Measurements from ENCODE around the gene SOX6. TPM values are rescaled to one million over a fixed set of nuclear protein-coding genes. Genes with fewer than 3 reads are reported as not detected.

SOX6 gene
- total RNA-seq, 1 experiment from 2014 or later, result 5.1 TPM

- Histone ChIP-seq H4K20me1 (ENCODE audit: insufficient read depth) (no peaks in the 10 kb centered on the region), H3K27me3 (ENCODE audit: insufficient read depth, low read depth) (no peaks in the 10 kb centered on the region), H3K79me2 (ENCODE audit: low read depth) (no peaks in the 10 kb centered on the region), H3K9me3 (ENCODE audit: insufficient read depth, low read depth) (no peaks in the 10 kb centered on the region), H3K4me2 (no peak overlapping the region), H3K27ac (no peak overlapping the region), H2AFZ (no peak overlapping the region), H3F3A (ENCODE audit: insufficient read depth, low read depth) (peaks cover 4% of the 10 kb centered on the region; the same call in 1 of the 2 replicates), H3K36me3 (ENCODE audit: low read depth) (no peaks in the 10 kb centered on the region), H3K9me2 (ENCODE audit: insufficient read depth) (no peaks in the 10 kb centered on the region), H3K4me3 (no peak overlapping the region), H3K4me1 (replicated peaks; ENCODE audit: insufficient read depth) (peaks cover 2% of the 10 kb centered on the region; the same call in 1 of the 2 replicates)
- intact Hi-C loops (cut with micrococcal nuclease; ENCODE audit: unreplicated experiment), result loop anchor here (10.0 kb wide), 1 partner anchor 597 kb away; no protein-coding TSS in a partner anchor
- POLR2A ChIA-PET (ENCODE audit: unreplicated experiment), result no interaction called here
- no TSS peak for BruUV-seq (replicated peaks)
- no peak for DNase-seq
- no peak for TF ChIP-seq EZH2 (IDR thresholded peaks at IDR 0.05; ENCODE audit: low read depth)
- TF ChIP-seq, protein P1, sequence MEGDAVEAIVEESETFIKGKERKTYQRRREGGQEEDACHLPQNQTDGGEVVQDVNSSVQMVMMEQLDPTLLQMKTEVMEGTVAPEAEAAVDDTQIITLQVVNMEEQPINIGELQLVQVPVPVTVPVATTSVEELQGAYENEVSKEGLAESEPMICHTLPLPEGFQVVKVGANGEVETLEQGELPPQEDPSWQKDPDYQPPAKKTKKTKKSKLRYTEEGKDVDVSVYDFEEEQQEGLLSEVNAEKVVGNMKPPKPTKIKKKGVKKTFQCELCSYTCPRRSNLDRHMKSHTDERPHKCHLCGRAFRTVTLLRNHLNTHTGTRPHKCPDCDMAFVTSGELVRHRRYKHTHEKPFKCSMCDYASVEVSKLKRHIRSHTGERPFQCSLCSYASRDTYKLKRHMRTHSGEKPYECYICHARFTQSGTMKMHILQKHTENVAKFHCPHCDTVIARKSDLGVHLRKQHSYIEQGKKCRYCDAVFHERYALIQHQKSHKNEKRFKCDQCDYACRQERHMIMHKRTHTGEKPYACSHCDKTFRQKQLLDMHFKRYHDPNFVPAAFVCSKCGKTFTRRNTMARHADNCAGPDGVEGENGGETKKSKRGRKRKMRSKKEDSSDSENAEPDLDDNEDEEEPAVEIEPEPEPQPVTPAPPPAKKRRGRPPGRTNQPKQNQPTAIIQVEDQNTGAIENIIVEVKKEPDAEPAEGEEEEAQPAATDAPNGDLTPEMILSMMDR (conservative IDR thresholded peaks at IDR 0.05), result no peak
- CTCF ChIA-PET, result no interaction called here
Measured at GRCh38 chr11:16007514-16007913, 348.8 kb downstream of the SOX6 start.

- intact Hi-C loops (cut with micrococcal nuclease; ENCODE audit: unreplicated experiment), result loop anchor here (5.0 to 10.0 kb wide), 2 partner anchors 36 to 602 kb away; no protein-coding TSS in a partner anchor
- ChIA-PET POLR2A (ENCODE audit: unreplicated experiment) (no interaction called here), CTCF (no interaction called here)
- Histone ChIP-seq H3K9me2 (ENCODE audit: insufficient read depth) (no peaks in the 10 kb centered on the region), H3K27ac (no peak overlapping the region), H4K20me1 (ENCODE audit: insufficient read depth) (no peaks in the 10 kb centered on the region), H3K4me1 (replicated peaks; ENCODE audit: insufficient read depth) (peaks cover 16% of the 10 kb centered on the region), H3K9me3 (ENCODE audit: insufficient read depth, low read depth) (no peaks in the 10 kb centered on the region), H3K36me3 (ENCODE audit: low read depth) (no peaks in the 10 kb centered on the region), H3K4me2 (no peak overlapping the region), H3K4me3 (no peak overlapping the region), H3K27me3 (ENCODE audit: insufficient read depth, low read depth) (no peaks in the 10 kb centered on the region), H3F3A (ENCODE audit: insufficient read depth, low read depth) (peaks cover 22% of the 10 kb centered on the region), H2AFZ (no peak overlapping the region), H3K79me2 (ENCODE audit: low read depth) (no peaks in the 10 kb centered on the region)
- BruUV-seq (replicated peaks), result no TSS peak
- no peak for DNase-seq
- TF ChIP-seq, protein P1 (conservative IDR thresholded peaks at IDR 0.05), result no peak
- TF ChIP-seq EZH2 (IDR thresholded peaks at IDR 0.05; ENCODE audit: low read depth), result no peak
Measured at GRCh38 chr11:16002942-16003341, 353.4 kb downstream of the SOX6 start.

DNA sequence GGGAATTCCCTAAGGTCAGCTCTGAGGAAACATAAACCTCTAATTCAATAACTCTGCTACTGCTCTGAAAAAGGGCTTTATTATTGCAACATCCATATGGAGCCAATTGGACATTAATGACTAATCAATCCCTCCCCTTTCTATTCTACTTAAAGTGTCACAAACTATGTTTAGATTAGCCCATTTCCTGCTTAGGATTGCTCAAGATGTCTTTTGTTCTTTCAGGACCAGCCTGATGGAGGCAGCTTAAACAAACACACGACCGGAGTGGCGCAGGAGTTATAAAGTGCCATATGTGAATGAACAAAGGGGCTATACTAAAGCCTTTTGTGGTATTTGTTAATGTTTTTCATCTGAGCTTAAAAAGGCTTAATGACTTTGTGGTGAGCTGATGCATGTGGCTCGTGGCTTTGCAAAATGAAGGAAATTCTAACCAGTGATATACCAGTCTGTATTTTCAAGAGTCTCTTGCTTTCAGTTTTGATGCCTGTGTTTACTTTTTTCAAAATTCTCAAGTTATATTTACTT lies 354.4 kb downstream of the SOX6 start:
- peak; percentile 37 to 91 for DNase-seq
- Histone ChIP-seq H3K79me2 (ENCODE audit: low read depth) (no peaks in the 10 kb centered on the region), H3K27ac (peak overlapping the region; percentile 66), H4K20me1 (ENCODE audit: insufficient read depth) (no peaks in the 10 kb centered on the region), H3K9me3 (ENCODE audit: insufficient read depth, low read depth) (no peaks in the 10 kb centered on the region), H3K4me2 (peak overlapping the region; percentile 54), H3K9me2 (ENCODE audit: insufficient read depth) (no peaks in the 10 kb centered on the region), H3F3A (ENCODE audit: insufficient read depth, low read depth) (peaks cover 22% of the 10 kb centered on the region), H3K4me1 (replicated peaks; ENCODE audit: insufficient read depth) (peaks cover 16% of the 10 kb centered on the region), H2AFZ (peak overlapping the region; percentile 66), H3K36me3 (ENCODE audit: low read depth) (no peaks in the 10 kb centered on the region), H3K27me3 (ENCODE audit: insufficient read depth, low read depth) (no peaks in the 10 kb centered on the region), H3K4me3 (peak overlapping the region; percentile 8; the same call in 1 of the 2 replicates)
- TF ChIP-seq EZH2 (IDR thresholded peaks at IDR 0.05; ENCODE audit: low read depth), result no peak
- TF ChIP-seq, protein P1 (conservative IDR thresholded peaks at IDR 0.05), result no peak
- no TSS peak for BruUV-seq (replicated peaks)
- POLR2A ChIA-PET (ENCODE audit: unreplicated experiment), result interaction anchor here (0.6 kb wide), 2 partner anchors 28 to 278 kb away, joined by 3 to 8 read pairs; no protein-coding TSS in a partner anchor
- intact Hi-C loops (cut with micrococcal nuclease; ENCODE audit: unreplicated experiment), result loop anchor here (5.0 to 10.0 kb wide), 2 partner anchors 35 to 603 kb away; no protein-coding TSS in a partner anchor
- CTCF ChIA-PET, result no interaction called here
